Liver (tissue), 3 donors: ENCODE data around the gene HLCS.

Experiments
- FOXA1 ChIP-seq: IDR thresholded peaks from 2 replicates; pipeline ENCODE4 v1.6.1; 2016; ENCODE audit warnings: antibody characterized with exemption
- HNF4G ChIP-seq: IDR thresholded peaks from 2 replicates; pipeline ENCODE4 v1.6.1; 2016; ENCODE audit warnings: antibody characterized with exemption
- JUND ChIP-seq, 2 donors: IDR thresholded peaks; 2 replicates each; pipeline ENCODE4 v1.6.1; 2016; ENCODE audit warnings: antibody characterized with exemption in 2 of 2
- NR2F2 ChIP-seq: IDR thresholded peaks from 2 replicates; pipeline ENCODE4 v1.6.1; 2016; ENCODE audit warnings: antibody characterized with exemption
- REST ChIP-seq: IDR thresholded peaks from 2 replicates; pipeline ENCODE4 v1.6.1; 2016; ENCODE audit warnings: antibody characterized with exemption, mild to moderate bottlenecking
- TAF1 ChIP-seq: conservative IDR thresholded peaks from 2 replicates; pipeline ENCODE4 v1.6.1; 2016; ENCODE audit warnings: antibody characterized with exemption, mild to moderate bottlenecking
- TF ChIP-seq, protein P1 (sequence below): IDR thresholded peaks from 2 replicates; pipeline ENCODE4 v1.6.1; 2016; ENCODE audit warnings: antibody characterized with exemption
- TF ChIP-seq, protein P2 (sequence below): fragments of 150-350 bp; IDR thresholded peaks from 2 replicates; pipeline ENCODE4 v1.5.1; 2017; ENCODE audit warnings: improper control_type of control experiment, low read depth, low read length; ENCODE audit not compliant: missing input control
- donor health status: healthy.
- donor health status: healthy.

GRCh38 chr21:36701756-36702621 lies 264.5 kb downstream of the HLCS start:
- TF ChIP-seq, protein P1, sequence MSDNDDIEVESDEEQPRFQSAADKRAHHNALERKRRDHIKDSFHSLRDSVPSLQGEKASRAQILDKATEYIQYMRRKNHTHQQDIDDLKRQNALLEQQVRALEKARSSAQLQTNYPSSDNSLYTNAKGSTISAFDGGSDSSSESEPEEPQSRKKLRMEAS, result no peak
- TF ChIP-seq FOXA1, result no peak
- TF ChIP-seq, protein P2, sequence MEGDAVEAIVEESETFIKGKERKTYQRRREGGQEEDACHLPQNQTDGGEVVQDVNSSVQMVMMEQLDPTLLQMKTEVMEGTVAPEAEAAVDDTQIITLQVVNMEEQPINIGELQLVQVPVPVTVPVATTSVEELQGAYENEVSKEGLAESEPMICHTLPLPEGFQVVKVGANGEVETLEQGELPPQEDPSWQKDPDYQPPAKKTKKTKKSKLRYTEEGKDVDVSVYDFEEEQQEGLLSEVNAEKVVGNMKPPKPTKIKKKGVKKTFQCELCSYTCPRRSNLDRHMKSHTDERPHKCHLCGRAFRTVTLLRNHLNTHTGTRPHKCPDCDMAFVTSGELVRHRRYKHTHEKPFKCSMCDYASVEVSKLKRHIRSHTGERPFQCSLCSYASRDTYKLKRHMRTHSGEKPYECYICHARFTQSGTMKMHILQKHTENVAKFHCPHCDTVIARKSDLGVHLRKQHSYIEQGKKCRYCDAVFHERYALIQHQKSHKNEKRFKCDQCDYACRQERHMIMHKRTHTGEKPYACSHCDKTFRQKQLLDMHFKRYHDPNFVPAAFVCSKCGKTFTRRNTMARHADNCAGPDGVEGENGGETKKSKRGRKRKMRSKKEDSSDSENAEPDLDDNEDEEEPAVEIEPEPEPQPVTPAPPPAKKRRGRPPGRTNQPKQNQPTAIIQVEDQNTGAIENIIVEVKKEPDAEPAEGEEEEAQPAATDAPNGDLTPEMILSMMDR, result no peak
- TF ChIP-seq REST, result no peak
- no peak for TF ChIP-seq JUND (IDR thresholded peaks at IDR 0.05)
- no peak for TF ChIP-seq NR2F2
- no peak for TF ChIP-seq TAF1
- TF ChIP-seq HNF4G, result no peak
